HG02588 (cell line): ENCODE measurements around the gene KRTAP12-3.

Experiments
- ATAC-seq: cut with Tn5 transposase; IDR thresholded peaks from one replicate; pipeline ENCODE4 v1.9.1; 2021; ENCODE audit warnings: mild to moderate bottlenecking, moderate library complexity; ENCODE audit not compliant: unreplicated experiment

KRTAP12-3 gene

GRCh38 chr21:44701541-44701940, 43.8 kb downstream of the KRTAP12-3 start:
- ATAC-seq, result no peak

- ATAC-seq, result no peak
These were observed 44.6 kb downstream of the KRTAP12-3 start for GRCh38 chr21:44702111-44702972.

- ATAC-seq, result no peak
These were observed 45.4 kb downstream of the KRTAP12-3 start for GRCh38 chr21:44702973-44703730.

DNA sequence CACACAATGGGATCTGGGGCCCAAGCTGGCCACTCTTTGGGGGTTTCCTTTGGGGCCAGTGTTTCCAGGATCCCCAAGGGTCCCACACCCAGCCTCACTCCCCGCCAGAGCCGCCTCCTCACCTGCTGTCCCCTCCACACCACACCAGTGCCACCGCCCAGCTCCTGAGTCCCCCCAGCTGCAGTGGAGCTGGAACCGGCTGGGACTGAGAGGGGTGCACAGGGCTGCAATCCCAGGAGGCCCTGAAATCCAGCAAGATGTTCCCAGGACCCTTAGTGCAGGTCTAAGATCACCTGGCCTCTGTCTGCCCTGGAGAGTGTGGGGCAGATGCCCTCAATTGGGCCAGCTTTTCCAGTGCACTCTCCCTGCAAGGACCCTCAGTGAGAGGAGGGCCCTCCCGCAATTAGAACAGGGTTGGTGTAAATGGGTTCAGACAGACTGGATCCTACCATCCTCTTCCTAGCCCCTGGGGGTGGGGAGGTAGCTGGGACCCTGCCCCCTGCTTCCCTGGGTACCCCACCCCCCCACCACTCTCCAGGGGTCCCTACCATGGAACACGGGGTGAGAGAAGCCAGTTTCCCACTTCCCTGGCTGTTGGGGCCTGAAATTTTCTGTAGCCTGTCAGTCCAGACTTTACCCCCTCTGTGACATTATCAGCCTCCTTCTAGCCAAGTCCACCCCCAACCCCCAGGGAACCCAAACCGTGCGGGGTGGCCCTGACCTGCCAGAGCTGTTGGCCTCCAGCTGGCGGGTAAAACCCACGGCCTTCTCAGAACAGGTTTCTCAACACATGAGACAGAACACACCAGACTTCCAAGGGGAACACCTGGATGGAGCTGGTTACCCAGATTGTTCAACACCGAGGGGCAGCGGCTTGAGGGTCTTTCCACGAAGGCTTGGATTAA, 46.3 kb downstream of the KRTAP12-3 start:
- ATAC-seq, result no peak

- ATAC-seq, result no peak
These were observed 46.9 kb downstream of the KRTAP12-3 start for GRCh38 chr21:44704636-44705001.

- ATAC-seq, result no peak
These were observed 48.4 kb downstream of the KRTAP12-3 start for GRCh38 chr21:44706026-44706705.

GRCh38 chr21:44706706-44707581, 49.2 kb downstream of the KRTAP12-3 start:
- ATAC-seq, result no peak
